GM19099 (cell line): ENCODE measurements around the gene TPI1.

Experiments used
- POLR2A ChIP-seq: IDR thresholded peaks from 3 replicates; pipeline ENCODE4 v1.6.1; 2011; ENCODE audit warnings: low read depth; ENCODE audit not compliant: insufficient read length; ENCODE audit errors: extremely low read depth

Gene TPI1

GRCh38 chr12:6916426-6917200 lies 49.3 kb downstream of the TPI1 start:
- TF ChIP-seq POLR2A: no peak

GRCh38 chr12:6917491-6918231 lies 50.3 kb downstream of the TPI1 start:
- TF ChIP-seq POLR2A: no peak

- TF ChIP-seq POLR2A: no peak
Measured at GRCh38 chr12:6919588-6919987, 52.3 kb downstream of the TPI1 start.
